HepG2 (cell line): ENCODE measurements around the gene IRF7. TPM values are rescaled to one million over a fixed set of nuclear protein-coding genes. Genes with fewer than 3 reads are reported as not detected.

Experiments used
- AGO1 ChIP-seq: fragments of 200-400 bp; formaldehyde crosslinking; IDR thresholded peaks from 2 replicates; pipeline ENCODE4 v1.6.1; 2017; ENCODE audit warnings: mild to moderate bottlenecking, low read depth, low read length, moderate library complexity; ENCODE audit not compliant: poor library complexity, severe bottlenecking
- ARHGAP35 ChIP-seq: sonication (generic); formaldehyde crosslinking; IDR thresholded peaks from 2 replicates; pipeline ENCODE4 v1.9.0; 2022; ENCODE audit warnings: mild to moderate bottlenecking, inconsistent platforms, moderate library complexity, missing genetic modification reagents, borderline replicate concordance
- BRF2 ChIP-seq: sonication (generic); formaldehyde crosslinking; IDR thresholded peaks from 2 replicates; pipeline ENCODE4 v1.8.1; 2022; ENCODE audit warnings: mild to moderate bottlenecking, missing genetic modification reagents
- DNMT1 ChIP-seq: sonication (generic); formaldehyde crosslinking; IDR thresholded peaks from 2 replicates; pipeline ENCODE4 v1.5.1; 2020; ENCODE audit warnings: mild to moderate bottlenecking, missing genetic modification reagents
- HIVEP1 ChIP-seq: sonication (generic); formaldehyde crosslinking; IDR thresholded peaks from 2 replicates; pipeline ENCODE4 v1.4.0; 2020; ENCODE audit warnings: mild to moderate bottlenecking, missing genetic modification reagents
- HMGXB4 ChIP-seq, 2 experiments: sonication (generic) in 1 of 2; formaldehyde crosslinking in 1 of 2; IDR thresholded peaks; 2 replicates each; pipeline versions ENCODE4 v1.4.0 to v1.6.1; 2018 to 2020; ENCODE audit warnings: missing genetic modification reagents in 2 of 2, borderline replicate concordance in 1 of 2, low read depth in 1 of 2, mild to moderate bottlenecking in 1 of 2, missing biosample characterization in 1 of 2
- IKZF1 ChIP-seq: fragments of 450-650 bp; IDR thresholded peaks from 2 replicates; pipeline ENCODE4 v1.7.1; 2016
- JUNB ChIP-seq: sonication (generic); formaldehyde crosslinking; IDR thresholded peaks from 2 replicates; pipeline ENCODE4 v1.8.0; 2022; ENCODE audit warnings: missing genetic modification reagents, mild to moderate bottlenecking, borderline replicate concordance
- MAX ChIP-seq: IDR thresholded peaks from 2 replicates; pipeline ENCODE4 v1.6.1; 2012; ENCODE audit warnings: inconsistent platforms
- NR1H2 ChIP-seq: sonication (generic); formaldehyde crosslinking; IDR thresholded peaks from 2 replicates; pipeline ENCODE4 v1.8.1; 2022; ENCODE audit warnings: low read depth, missing genetic modification reagents, borderline replicate concordance
- PRDM15 ChIP-seq: sonication (generic); formaldehyde crosslinking; IDR thresholded peaks from 2 replicates; pipeline ENCODE4 v1.4.0; 2020; ENCODE audit warnings: missing genetic modification reagents
- REL ChIP-seq: sonication (generic); formaldehyde crosslinking; conservative IDR thresholded peaks from 2 replicates; pipeline ENCODE4 v1.8.0; 2022; ENCODE audit warnings: mild to moderate bottlenecking, missing genetic modification reagents, moderate library complexity
- SP2 ChIP-seq: sonication (generic); formaldehyde crosslinking; IDR thresholded peaks from 2 replicates; pipeline ENCODE4 v1.5.1; 2020; ENCODE audit warnings: mild to moderate bottlenecking, missing genetic modification reagents
- TCF12 ChIP-seq, 2 experiments: fragments of 450-650 bp in 1 of 2; sonication (generic) in 1 of 2; formaldehyde crosslinking in 1 of 2; IDR thresholded peaks; 2 replicates each; pipeline versions ENCODE4 v1.6.1 to v1.8.0; 2017 to 2022; ENCODE audit warnings: antibody characterized with exemption in 1 of 2, mild to moderate bottlenecking in 1 of 2, missing genetic modification reagents in 1 of 2, moderate library complexity in 1 of 2
- TRIM22 ChIP-seq: fragments of 450-650 bp; IDR thresholded peaks from 2 replicates; pipeline ENCODE4 v1.6.1; 2017
- ZBTB21 ChIP-seq: sonication (generic); formaldehyde crosslinking; IDR thresholded peaks from 2 replicates; pipeline ENCODE4 v1.4.0; 2020; ENCODE audit warnings: missing genetic modification reagents
- ZNF232 ChIP-seq: sonication (generic); formaldehyde crosslinking; IDR thresholded peaks from 2 replicates; pipeline ENCODE4 v1.4.0; 2020; ENCODE audit warnings: missing genetic modification reagents, borderline replicate concordance
- ZNF724P ChIP-seq: sonication (generic); formaldehyde crosslinking; IDR thresholded peaks from 2 replicates; pipeline ENCODE4 v1.8.0; 2022; ENCODE audit warnings: missing genetic modification reagents, borderline replicate concordance
- ZNF782 ChIP-seq: sonication (generic); formaldehyde crosslinking; IDR thresholded peaks from 2 replicates; pipeline ENCODE4 v1.4.0; 2020; ENCODE audit warnings: missing genetic modification reagents, mild to moderate bottlenecking, borderline replicate concordance
- ZNF891 ChIP-seq: sonication (generic); formaldehyde crosslinking; IDR thresholded peaks from 2 replicates; pipeline ENCODE4 v1.5.0; 2020; ENCODE audit warnings: mild to moderate bottlenecking, missing genetic modification reagents
- polyA plus RNA-seq, 8 experiments: library from polyadenylated mRNA; depleted of rRNA in 3 of 8; stranded (reverse) in 7 of 8; unstranded in 1 of 8; fragments of >200 nt; fragmentation: Illumina TruSeq in 4 of 8; extraction: Trizol in 4 of 8; gene quantifications; 2 replicates each; pipeline versions ENCODE4 v1.2.1 to v1.2.3, GENCODE V29; 2011 to 2016; ENCODE audit warnings: low read depth in 4 of 8, missing spikeins in 1 of 8, mixed read lengths in 1 of 8; ENCODE audit not compliant: insufficient read depth in 1 of 8
- total RNA-seq, 5 experiments: library from RNA; depleted of rRNA; stranded (reverse); fragments of >200 nt; fragmentation: Illumina TruSeq; extraction: Trizol; gene quantifications; 2 replicates each; pipeline ENCODE4 v1.2.3, GENCODE V29; 2016; ENCODE audit warnings: low read depth in 1 of 5

IRF7 gene
- total and polyA plus RNA-seq, 2 of the 13 experiments (the other 11 are each of a cell fraction or from before 2014, with no cell fraction given): not detected

GRCh38 chr11:657691-658126, 42.0 kb upstream of the IRF7 start (continued):
- TF ChIP-seq PRDM15: no peak
- no peak for TF ChIP-seq NR1H2
- no peak for TF ChIP-seq ZBTB21
- TF ChIP-seq HMGXB4 (CRISPR knock-in tag; IDR thresholded peaks at IDR 0.05; ENCODE audit: borderline replicate concordance in 1 of 2, low read depth in 1 of 2): peak in 1 of 2 experiments; percentile 38; a peak in 1 of 4 replicates
- no peak for TF ChIP-seq SP2
- TF ChIP-seq BRF2 (CRISPR knock-in tag): no peak
- TF ChIP-seq JUNB (CRISPR knock-in tag): no peak
- no peak for TF ChIP-seq IKZF1
- TF ChIP-seq ZNF724P (CRISPR knock-in tag): no peak
- no peak for TF ChIP-seq REL (CRISPR knock-in tag)
- TF ChIP-seq ZNF782 (CRISPR knock-in tag): no peak
- no peak for TF ChIP-seq DNMT1 (CRISPR knock-in tag)
- TF ChIP-seq ARHGAP35 (CRISPR knock-in tag): no peak
- TF ChIP-seq MAX: peak; percentile 32; the same call in 1 of the 2 replicates
- no peak for TF ChIP-seq AGO1
- no peak for TF ChIP-seq ZNF232 (CRISPR knock-in tag)
- no peak for TF ChIP-seq TRIM22
- no peak for TF ChIP-seq HIVEP1 (CRISPR knock-in tag)
- no peak for TF ChIP-seq ZNF891
- TF ChIP-seq TCF12 (IDR thresholded peaks at IDR 0.05): no peak
- no peak for TF ChIP-seq TCF12 (CRISPR knock-in tag; IDR thresholded peaks at IDR 0.05)
